Activated T-cell treated with anti-CD3 and anti-CD28 coated beads for 4 hours (primary cell): ENCODE measurements around the gene DOCK8.

Source experiments
- DNase-seq: peaks from one replicate; pipeline ENCODE4 v3.0.0-alpha.2; 2020

Gene DOCK8

GRCh38 chr9:270657-271237, 56.1 kb downstream of the DOCK8 start:
- DNase-seq = no peak

- peak; percentile 55 for DNase-seq
These were observed 57.9 kb downstream of the DOCK8 start for GRCh38 chr9:272251-273213.

GRCh38 chr9:274406-274805, 59.7 kb downstream of the DOCK8 start:
- DNase-seq = no peak

GRCh38 chr9:277601-278295, 63.1 kb downstream of the DOCK8 start:
- no peak for DNase-seq

- DNase-seq = peak; percentile 27
These were observed 64.0 kb downstream of the DOCK8 start for GRCh38 chr9:278651-279050.

GRCh38 chr9:279674-280073, 65.0 kb downstream of the DOCK8 start:
- DNase-seq = no peak

GRCh38 chr9:281741-282645, 67.3 kb downstream of the DOCK8 start:
- no peak for DNase-seq

- no peak for DNase-seq
These were observed 71.5 kb downstream of the DOCK8 start for GRCh38 chr9:286071-286740.

- DNase-seq = no peak
These were observed 74.5 kb downstream of the DOCK8 start for GRCh38 chr9:289121-289520.

- no peak for DNase-seq
These were observed 78.2 kb downstream of the DOCK8 start for GRCh38 chr9:292915-293314.

GRCh38 chr9:295576-295975, 80.9 kb downstream of the DOCK8 start:
- no peak for DNase-seq

- DNase-seq = no peak
These were observed 81.7 kb downstream of the DOCK8 start for GRCh38 chr9:296411-296810.

GRCh38 chr9:297104-297972, 82.7 kb downstream of the DOCK8 start:
- no peak for DNase-seq

GRCh38 chr9:303502-303901, 88.8 kb downstream of the DOCK8 start:
- DNase-seq = no peak

- no peak for DNase-seq
These were observed 89.4 kb downstream of the DOCK8 start for GRCh38 chr9:304106-304505.

- no peak for DNase-seq
These were observed 90.0 kb downstream of the DOCK8 start for GRCh38 chr9:304519-305185.

- peak; percentile 35 for DNase-seq
These were observed 92.2 kb downstream of the DOCK8 start for GRCh38 chr9:306907-307306.

GRCh38 chr9:311841-312240, 97.2 kb downstream of the DOCK8 start:
- no peak for DNase-seq

GRCh38 chr9:312596-313320, 98.1 kb downstream of the DOCK8 start:
- no peak for DNase-seq
